Retinal pigment epithelial cell (primary cell): ENCODE results near the gene WDR27.
"Not testable (repeated sequence)": the region's sequence is repeated elsewhere in the genome, so short reads cannot be mapped to it uniquely, and the experiment has no call there.

ENCODE experiments used
- DNase-seq: peaks from one replicate; pipeline ENCODE4 v3.0.0-alpha.2; 2010; ENCODE audit warnings: low read depth
- H3K4me3 ChIP-seq: 2 replicates; pipeline ENCODE4 v1.5.1; 2011; ENCODE audit warnings: mild to moderate bottlenecking, low read length, control low read depth, moderate library complexity
- CTCF ChIP-seq: conservative IDR thresholded peaks from 2 replicates; pipeline ENCODE4 v1.5.1; 2011; ENCODE audit warnings: low read depth, low read length, control low read depth, inconsistent platforms

The WDR27 gene

GRCh38 chr6:169473663-169474062, 228.2 kb downstream of the WDR27 start:
- TF ChIP-seq CTCF = no peak

GRCh38 chr6:169472786-169473416, 228.9 kb downstream of the WDR27 start:
- H3K4me3 ChIP-seq = no peak overlapping the region
- TF ChIP-seq CTCF = no peak
- no peak for DNase-seq

More at GRCh38 chr6:169473663-169474062, 228.2 kb downstream of the WDR27 start:
- DNase-seq = no peak
- no peak overlapping the region for H3K4me3 ChIP-seq

- DNase-seq = no peak
- TF ChIP-seq CTCF = no peak
- H3K4me3 ChIP-seq = no peak overlapping the region
Measured at GRCh38 chr6:169470790-169471189, 231.0 kb downstream of the WDR27 start.

- no peak for TF ChIP-seq CTCF
- no peak overlapping the region for H3K4me3 ChIP-seq
- no peak for DNase-seq
Measured at GRCh38 chr6:169469028-169469427, 232.8 kb downstream of the WDR27 start.

GRCh38 chr6:169467755-169468154, 234.1 kb downstream of the WDR27 start:
- not testable (repeated sequence) for DNase-seq, H3K4me3 ChIP-seq

GRCh38 chr6:169466256-169466655, 235.6 kb downstream of the WDR27 start:
- not testable (repeated sequence) for DNase-seq, H3K4me3 ChIP-seq

- TF ChIP-seq CTCF = no peak
- DNase-seq = no peak
- H3K4me3 ChIP-seq = no peak overlapping the region
Measured at GRCh38 chr6:169457762-169458161, 244.1 kb downstream of the WDR27 start.

- no peak for TF ChIP-seq CTCF
- no peak overlapping the region for H3K4me3 ChIP-seq
- no peak for DNase-seq
Measured at GRCh38 chr6:169456840-169457239, 245.0 kb downstream of the WDR27 start.
